Keratinocyte (primary cell): ENCODE data around the gene IL1RAPL1. TPM values are rescaled to one million over a fixed set of nuclear protein-coding genes. Genes with fewer than 3 reads are reported as not detected.

Experiments used
- DNase-seq: peaks from one replicate; pipeline ENCODE4 v3.0.0-alpha.2; 2011; ENCODE audit warnings: low read depth, missing footprints, low spot score
- FAIRE-seq: peaks from 2 replicates; lab custom pipeline; 2011; peaks lifted over from hg19 to GRCh38; lab: Jason Lieb, UNC
- H2AFZ ChIP-seq: 2 replicates; pipeline ENCODE4 v1.6.0; 2012; ENCODE audit warnings: low read length, control low read depth, inconsistent platforms; ENCODE audit not compliant: control insufficient read depth
- H3K27ac ChIP-seq: 2 replicates; pipeline ENCODE4 v1.5.1; 2011; ENCODE audit warnings: low read length; ENCODE audit not compliant: control insufficient read depth, insufficient read depth
- H3K27me3 ChIP-seq: 3 replicates; pipeline ENCODE4 v1.6.0; 2011; ENCODE audit warnings: low read length; ENCODE audit not compliant: control insufficient read depth, insufficient read depth; ENCODE audit errors: extremely low read depth
- H3K36me3 ChIP-seq, 2 experiments: 2 replicates in 1 of 2; 3 replicates in 1 of 2; pipeline ENCODE4 v1.5.1; 2011; ENCODE audit warnings: low read length in 2 of 2, mild to moderate bottlenecking in 1 of 2; ENCODE audit not compliant: control insufficient read depth in 2 of 2, insufficient read depth in 2 of 2; ENCODE audit errors: extremely low read depth in 1 of 2
- H3K4me1 ChIP-seq: 3 replicates; pipeline ENCODE4 v1.5.1; 2011; ENCODE audit warnings: low read length; ENCODE audit not compliant: control insufficient read depth, insufficient read depth; ENCODE audit errors: extremely low read depth
- H3K4me2 ChIP-seq: 3 replicates; pipeline ENCODE4 v1.6.0; 2011; ENCODE audit warnings: low read depth, low read length; ENCODE audit not compliant: control insufficient read depth, insufficient read depth; ENCODE audit errors: extremely low read depth
- H3K4me3 ChIP-seq, 3 experiments: fragments of 200-600 bp in 1 of 3; sonication (generic) in 1 of 3; 2 replicates in 2 of 3; 3 replicates in 1 of 3; pipeline ENCODE4 v1.5.1; 2011 to 2016; ENCODE audit warnings: low read length in 3 of 3, mild to moderate bottlenecking in 3 of 3, control low read depth in 2 of 3, inconsistent platforms in 1 of 3, low read depth in 1 of 3, mixed read lengths in 1 of 3, mixed run types in 1 of 3, moderate library complexity in 1 of 3; ENCODE audit not compliant: control insufficient read depth in 2 of 3, insufficient read depth in 2 of 3; ENCODE audit errors: extremely low read depth in 1 of 3
- H3K79me2 ChIP-seq: 2 replicates; pipeline ENCODE4 v1.6.0; 2012; ENCODE audit warnings: low read length; ENCODE audit not compliant: control insufficient read depth, insufficient read depth
- H3K9ac ChIP-seq: 3 replicates; pipeline ENCODE4 v1.6.0; 2011; ENCODE audit warnings: low read length; ENCODE audit not compliant: control insufficient read depth, insufficient read depth; ENCODE audit errors: extremely low read depth
- H3K9me1 ChIP-seq: 3 replicates; pipeline ENCODE4 v1.6.0; 2011; ENCODE audit warnings: low read length; ENCODE audit not compliant: control insufficient read depth, insufficient read depth; ENCODE audit errors: extremely low read depth
- H3K9me3 ChIP-seq: 2 replicates; pipeline ENCODE4 v1.5.1; 2012; ENCODE audit warnings: low read depth, low read length; ENCODE audit not compliant: control insufficient read depth
- H4K20me1 ChIP-seq: 3 replicates; pipeline ENCODE4 v1.6.0; 2011; ENCODE audit warnings: low read length; ENCODE audit not compliant: control insufficient read depth, insufficient read depth; ENCODE audit errors: extremely low read depth
- EZH2 ChIP-seq: IDR thresholded peaks from one replicate; pipeline ENCODE4 v1.6.1; 2012; ENCODE audit warnings: inconsistent platforms, mild to moderate bottlenecking, low read length, moderate library complexity
- dilution Hi-C: fragments of 300-500 bp; cut with MboI; formaldehyde crosslinking; loops from one replicate; pipeline ENCODE4 v1.7.0; 2020; ENCODE audit warnings: low sequenced_read_pairs; ENCODE audit not compliant: extremely low pct_ligation_motif_present
- polyA plus RNA-seq, 5 experiments: library from polyadenylated mRNA; depleted of rRNA in 3 of 5; stranded (reverse) in 3 of 5; stranded (forward) in 1 of 5; unstranded in 1 of 5; fragments of >200 nt; gene quantifications; 1 replicate in 1 of 5; 2 replicates in 3 of 5; 3 replicates in 1 of 5; pipeline versions ENCODE4 v1.2.1 to v1.2.3, GENCODE V29; 2011 to 2012; ENCODE audit warnings: missing spikeins in 2 of 5, low read depth in 1 of 5, low replicate concordance in 1 of 5
- TF ChIP-seq, protein P1 (sequence below), 3 experiments: IDR thresholded peaks in 1 of 3; conservative IDR thresholded peaks in 1 of 3; optimal IDR thresholded peaks in 1 of 3; 2 replicates in 2 of 3; 3 replicates in 1 of 3; pipeline versions ENCODE3 to v1.5.1; 2011; ENCODE audit warnings: low read length in 3 of 3, mild to moderate bottlenecking in 3 of 3, moderate library complexity in 2 of 3, control low read depth in 1 of 3, inconsistent platforms in 1 of 3; ENCODE audit not compliant: insufficient read depth in 2 of 3; ENCODE audit errors: extremely low read depth in 1 of 3

IL1RAPL1 gene
- polyA plus RNA-seq, 1 donor (not counting 4 experiments of a cell fraction or from before 2014, with no cell fraction given) = 2.8 TPM

DNA sequence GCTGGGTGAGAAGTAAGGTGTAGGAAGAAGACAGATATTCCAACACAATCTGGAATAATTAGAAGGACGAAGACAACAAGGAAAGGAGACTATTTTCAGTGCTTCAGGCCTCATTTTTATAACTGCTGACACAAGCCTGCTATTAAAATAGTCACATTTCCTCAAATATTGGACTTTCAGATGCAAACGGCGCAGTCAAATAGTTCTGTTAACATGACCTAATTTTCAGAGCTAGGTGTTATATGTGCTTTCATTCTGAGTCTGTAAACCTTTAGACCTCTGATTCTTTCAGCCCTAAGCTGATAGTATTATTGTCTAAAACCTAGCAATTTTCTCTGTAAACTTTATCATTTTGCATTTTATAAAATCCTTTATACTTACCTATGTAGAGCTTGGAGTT lies 261.5 kb downstream of the IL1RAPL1 start:
- no peak for FAIRE-seq
- H3K4me3 ChIP-seq = no peak overlapping the region
- H3K9me3 ChIP-seq = no peaks in the 10 kb centered on the region
- no peaks in the 10 kb centered on the region for H3K36me3 ChIP-seq
- H4K20me1 ChIP-seq = no peaks in the 10 kb centered on the region
- H3K9ac ChIP-seq = no peak overlapping the region
- H3K27ac ChIP-seq = no peak overlapping the region
- no peaks in the 10 kb centered on the region for H3K4me1 ChIP-seq
- TF ChIP-seq, protein P1, sequence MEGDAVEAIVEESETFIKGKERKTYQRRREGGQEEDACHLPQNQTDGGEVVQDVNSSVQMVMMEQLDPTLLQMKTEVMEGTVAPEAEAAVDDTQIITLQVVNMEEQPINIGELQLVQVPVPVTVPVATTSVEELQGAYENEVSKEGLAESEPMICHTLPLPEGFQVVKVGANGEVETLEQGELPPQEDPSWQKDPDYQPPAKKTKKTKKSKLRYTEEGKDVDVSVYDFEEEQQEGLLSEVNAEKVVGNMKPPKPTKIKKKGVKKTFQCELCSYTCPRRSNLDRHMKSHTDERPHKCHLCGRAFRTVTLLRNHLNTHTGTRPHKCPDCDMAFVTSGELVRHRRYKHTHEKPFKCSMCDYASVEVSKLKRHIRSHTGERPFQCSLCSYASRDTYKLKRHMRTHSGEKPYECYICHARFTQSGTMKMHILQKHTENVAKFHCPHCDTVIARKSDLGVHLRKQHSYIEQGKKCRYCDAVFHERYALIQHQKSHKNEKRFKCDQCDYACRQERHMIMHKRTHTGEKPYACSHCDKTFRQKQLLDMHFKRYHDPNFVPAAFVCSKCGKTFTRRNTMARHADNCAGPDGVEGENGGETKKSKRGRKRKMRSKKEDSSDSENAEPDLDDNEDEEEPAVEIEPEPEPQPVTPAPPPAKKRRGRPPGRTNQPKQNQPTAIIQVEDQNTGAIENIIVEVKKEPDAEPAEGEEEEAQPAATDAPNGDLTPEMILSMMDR (optimal IDR thresholded peaks at IDR 0.05 in 1 of 3, IDR thresholded peaks at IDR 0.05 in 1 of 3, conservative IDR thresholded peaks at IDR 0.05 in 1 of 3; ENCODE audit: extremely low read depth in 1 of 3, insufficient read depth in 2 of 3, low read length in 3 of 3) = no peak
- TF ChIP-seq EZH2 = no peak
- no peaks in the 10 kb centered on the region for H3K27me3 ChIP-seq
- H3K4me2 ChIP-seq = no peak overlapping the region
- H3K9me1 ChIP-seq = no peaks in the 10 kb centered on the region
- no peak overlapping the region for H2AFZ ChIP-seq
- dilution Hi-C loops = no loop called here
- DNase-seq = no peak
- H3K79me2 ChIP-seq = no peaks in the 10 kb centered on the region

DNA sequence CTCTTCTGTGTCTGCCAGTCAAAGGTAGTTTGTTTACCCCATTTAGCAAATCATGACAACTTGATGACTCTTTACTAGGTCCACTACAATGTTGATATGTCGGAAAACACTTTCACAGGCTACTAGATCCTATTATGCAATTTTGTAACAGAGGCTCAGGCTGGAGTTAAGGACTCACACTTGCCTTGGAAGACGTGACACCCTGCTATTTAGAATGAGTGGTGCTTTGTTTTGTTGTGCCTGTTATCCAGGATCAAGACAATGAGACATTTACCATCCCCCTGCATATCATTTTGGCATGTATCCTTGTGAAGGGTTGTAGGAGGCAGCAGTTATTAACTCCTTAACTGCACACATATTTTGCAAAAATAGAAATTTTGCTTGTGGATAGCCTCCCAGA lies 263.7 kb downstream of the IL1RAPL1 start:
- DNase-seq (no peak), FAIRE-seq (no peak)
- H3K9ac ChIP-seq = no peak overlapping the region
- no peak overlapping the region for H2AFZ ChIP-seq
- no peaks in the 10 kb centered on the region for H3K9me3 ChIP-seq
- no peak for TF ChIP-seq EZH2
- TF ChIP-seq, protein P1 (optimal IDR thresholded peaks at IDR 0.05 in 1 of 3, IDR thresholded peaks at IDR 0.05 in 1 of 3, conservative IDR thresholded peaks at IDR 0.05 in 1 of 3; ENCODE audit: extremely low read depth in 1 of 3, insufficient read depth in 2 of 3, low read length in 3 of 3) = no peak
- no peaks in the 10 kb centered on the region for H3K4me1 ChIP-seq
- no peaks in the 10 kb centered on the region for H4K20me1 ChIP-seq
- H3K9me1 ChIP-seq = no peaks in the 10 kb centered on the region
- H3K79me2 ChIP-seq = no peaks in the 10 kb centered on the region
- H3K36me3 ChIP-seq = no peaks in the 10 kb centered on the region
- no peaks in the 10 kb centered on the region for H3K27me3 ChIP-seq
- H3K4me3 ChIP-seq = no peak overlapping the region
- dilution Hi-C loops = no loop called here
- no peak overlapping the region for H3K27ac ChIP-seq
- H3K4me2 ChIP-seq = no peak overlapping the region
